Prostate gland (tissue), 2 donors: ENCODE data around the gene CACNG7.

Experiments used
- POLR2A ChIP-seq: fragments of 450-650 bp; IDR thresholded peaks from one replicate; pipeline ENCODE4 v1.6.1; 2016; ENCODE audit warnings: antibody characterized with exemption, mild to moderate bottlenecking
- POLR2AphosphoS5 ChIP-seq: sonication (generic); formaldehyde crosslinking; IDR thresholded peaks from one replicate; pipeline ENCODE4 v1.6.1; 2017; ENCODE audit warnings: antibody characterized with exemption
- TF ChIP-seq, protein P1 (sequence below), 4 experiments: fragments of 200-600 bp in 2 of 4; fragments of 450-650 bp in 2 of 4; sonication (generic) in 2 of 4; IDR thresholded peaks; 1 replicate in 3 of 4; 2 replicates in 1 of 4; pipeline ENCODE4 v1.5.1; 2016 to 2019; ENCODE audit warnings: antibody characterized with exemption in 4 of 4, mild to moderate bottlenecking in 2 of 4, moderate library complexity in 2 of 4

DNA sequence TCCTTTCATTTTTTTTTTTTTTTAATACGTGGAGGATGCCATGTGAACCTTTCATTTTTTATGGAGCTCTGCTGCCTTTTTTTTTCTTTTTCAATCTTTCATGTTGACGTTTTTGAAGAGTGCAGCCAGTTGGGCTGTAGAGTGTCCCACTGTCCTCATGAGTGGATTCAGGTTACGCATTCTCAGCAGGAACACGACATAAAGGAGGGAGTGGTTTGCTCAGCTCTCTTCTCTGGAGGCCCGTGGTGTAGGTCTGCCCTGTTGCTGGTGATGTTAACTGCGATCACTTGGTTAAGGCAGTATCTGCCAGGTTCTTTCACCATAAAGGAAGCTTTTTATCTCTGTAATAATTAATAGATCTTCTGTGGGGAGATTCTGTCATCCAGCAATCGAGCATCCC lies 27.0 kb downstream of the CACNG7 start:
- TF ChIP-seq, protein P1, sequence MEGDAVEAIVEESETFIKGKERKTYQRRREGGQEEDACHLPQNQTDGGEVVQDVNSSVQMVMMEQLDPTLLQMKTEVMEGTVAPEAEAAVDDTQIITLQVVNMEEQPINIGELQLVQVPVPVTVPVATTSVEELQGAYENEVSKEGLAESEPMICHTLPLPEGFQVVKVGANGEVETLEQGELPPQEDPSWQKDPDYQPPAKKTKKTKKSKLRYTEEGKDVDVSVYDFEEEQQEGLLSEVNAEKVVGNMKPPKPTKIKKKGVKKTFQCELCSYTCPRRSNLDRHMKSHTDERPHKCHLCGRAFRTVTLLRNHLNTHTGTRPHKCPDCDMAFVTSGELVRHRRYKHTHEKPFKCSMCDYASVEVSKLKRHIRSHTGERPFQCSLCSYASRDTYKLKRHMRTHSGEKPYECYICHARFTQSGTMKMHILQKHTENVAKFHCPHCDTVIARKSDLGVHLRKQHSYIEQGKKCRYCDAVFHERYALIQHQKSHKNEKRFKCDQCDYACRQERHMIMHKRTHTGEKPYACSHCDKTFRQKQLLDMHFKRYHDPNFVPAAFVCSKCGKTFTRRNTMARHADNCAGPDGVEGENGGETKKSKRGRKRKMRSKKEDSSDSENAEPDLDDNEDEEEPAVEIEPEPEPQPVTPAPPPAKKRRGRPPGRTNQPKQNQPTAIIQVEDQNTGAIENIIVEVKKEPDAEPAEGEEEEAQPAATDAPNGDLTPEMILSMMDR (IDR thresholded peaks at IDR 0.05), result no peak
- TF ChIP-seq POLR2AphosphoS5, result no peak
- no peak for TF ChIP-seq POLR2A
